ENCODE results near the gene GAD2.

DNA sequence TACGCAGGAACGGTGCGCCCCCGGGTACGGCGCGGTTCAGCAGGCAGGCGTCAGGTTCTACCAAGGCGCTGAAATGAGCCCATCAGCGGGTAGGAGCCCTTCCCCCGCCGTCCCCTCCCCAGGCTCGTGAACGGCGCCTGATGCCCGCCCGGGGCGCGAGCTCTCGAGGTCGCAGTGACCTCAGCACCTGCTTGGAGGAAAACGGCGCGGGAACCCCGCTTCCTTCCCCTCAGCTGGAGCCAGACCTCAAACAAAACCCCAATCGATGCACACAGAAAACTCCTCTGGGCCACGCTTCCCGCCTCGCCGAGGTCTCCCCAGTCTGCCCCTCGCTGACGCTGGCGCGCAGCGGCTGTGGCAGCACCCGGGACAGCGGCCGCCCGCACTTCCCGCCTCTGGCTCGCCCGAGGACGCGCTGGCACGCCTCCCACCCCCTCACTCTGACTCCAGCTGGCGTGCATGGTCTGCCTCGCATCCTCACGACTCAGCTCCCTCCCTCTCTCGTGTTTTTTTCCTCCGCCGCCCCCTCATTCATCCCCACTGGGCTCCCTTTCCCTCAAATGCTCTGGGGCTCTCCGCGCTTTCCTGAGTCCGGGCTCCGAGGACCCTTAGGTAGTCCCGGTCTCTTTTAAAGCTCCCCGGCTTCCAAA, 514 bp upstream of the GAD2 start:
- TF ChIP-seq, protein P1, sequence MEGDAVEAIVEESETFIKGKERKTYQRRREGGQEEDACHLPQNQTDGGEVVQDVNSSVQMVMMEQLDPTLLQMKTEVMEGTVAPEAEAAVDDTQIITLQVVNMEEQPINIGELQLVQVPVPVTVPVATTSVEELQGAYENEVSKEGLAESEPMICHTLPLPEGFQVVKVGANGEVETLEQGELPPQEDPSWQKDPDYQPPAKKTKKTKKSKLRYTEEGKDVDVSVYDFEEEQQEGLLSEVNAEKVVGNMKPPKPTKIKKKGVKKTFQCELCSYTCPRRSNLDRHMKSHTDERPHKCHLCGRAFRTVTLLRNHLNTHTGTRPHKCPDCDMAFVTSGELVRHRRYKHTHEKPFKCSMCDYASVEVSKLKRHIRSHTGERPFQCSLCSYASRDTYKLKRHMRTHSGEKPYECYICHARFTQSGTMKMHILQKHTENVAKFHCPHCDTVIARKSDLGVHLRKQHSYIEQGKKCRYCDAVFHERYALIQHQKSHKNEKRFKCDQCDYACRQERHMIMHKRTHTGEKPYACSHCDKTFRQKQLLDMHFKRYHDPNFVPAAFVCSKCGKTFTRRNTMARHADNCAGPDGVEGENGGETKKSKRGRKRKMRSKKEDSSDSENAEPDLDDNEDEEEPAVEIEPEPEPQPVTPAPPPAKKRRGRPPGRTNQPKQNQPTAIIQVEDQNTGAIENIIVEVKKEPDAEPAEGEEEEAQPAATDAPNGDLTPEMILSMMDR (IDR thresholded peaks at IDR 0.05) = no peak
- TF ChIP-seq POLR2AphosphoS5 (IDR thresholded peaks at IDR 0.05; ENCODE audit: insufficient read depth in 1 of 2, low read depth in 1 of 2) (no peak), POLR2A (IDR thresholded peaks at IDR 0.05) (no peak)
